Measurements from ENCODE around the gene RNF212B.
"Not testable (repeated sequence)": the region's sequence is repeated elsewhere in the genome, so short reads cannot be mapped to it uniquely, and the experiment has no call there.

DNA sequence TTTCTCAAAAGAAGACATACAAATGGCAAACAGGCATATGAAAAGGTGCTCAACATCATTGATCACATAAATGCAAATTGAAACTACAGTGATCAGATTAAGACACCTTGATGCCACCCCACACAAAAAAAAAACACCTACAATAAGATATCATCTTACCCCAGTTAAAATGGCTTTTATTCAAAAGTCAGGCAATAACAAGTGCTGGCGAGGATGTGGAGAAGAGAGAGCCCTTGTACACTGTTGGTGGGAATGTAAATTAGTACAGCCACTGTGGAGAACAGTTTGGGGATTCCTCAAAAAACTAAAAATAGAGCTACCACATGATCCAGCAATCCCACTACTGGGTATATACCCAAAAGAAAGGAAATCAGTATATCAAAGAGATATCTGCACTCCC, 12.8 kb upstream of the RNF212B start:
- TF ChIP-seq, protein P1, sequence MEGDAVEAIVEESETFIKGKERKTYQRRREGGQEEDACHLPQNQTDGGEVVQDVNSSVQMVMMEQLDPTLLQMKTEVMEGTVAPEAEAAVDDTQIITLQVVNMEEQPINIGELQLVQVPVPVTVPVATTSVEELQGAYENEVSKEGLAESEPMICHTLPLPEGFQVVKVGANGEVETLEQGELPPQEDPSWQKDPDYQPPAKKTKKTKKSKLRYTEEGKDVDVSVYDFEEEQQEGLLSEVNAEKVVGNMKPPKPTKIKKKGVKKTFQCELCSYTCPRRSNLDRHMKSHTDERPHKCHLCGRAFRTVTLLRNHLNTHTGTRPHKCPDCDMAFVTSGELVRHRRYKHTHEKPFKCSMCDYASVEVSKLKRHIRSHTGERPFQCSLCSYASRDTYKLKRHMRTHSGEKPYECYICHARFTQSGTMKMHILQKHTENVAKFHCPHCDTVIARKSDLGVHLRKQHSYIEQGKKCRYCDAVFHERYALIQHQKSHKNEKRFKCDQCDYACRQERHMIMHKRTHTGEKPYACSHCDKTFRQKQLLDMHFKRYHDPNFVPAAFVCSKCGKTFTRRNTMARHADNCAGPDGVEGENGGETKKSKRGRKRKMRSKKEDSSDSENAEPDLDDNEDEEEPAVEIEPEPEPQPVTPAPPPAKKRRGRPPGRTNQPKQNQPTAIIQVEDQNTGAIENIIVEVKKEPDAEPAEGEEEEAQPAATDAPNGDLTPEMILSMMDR (IDR thresholded peaks at IDR 0.05): not testable (repeated sequence)
- TF ChIP-seq POLR2AphosphoS5 (IDR thresholded peaks at IDR 0.05); POLR2A (IDR thresholded peaks at IDR 0.05); EP300 (IDR thresholded peaks at IDR 0.05; ENCODE audit: low read depth): not testable (repeated sequence)

Measured in transverse colon (tissue), 4 donors.